ENCODE data around the gene GPC3. TPM values are rescaled to one million over a fixed set of nuclear protein-coding genes. Genes with fewer than 3 reads are reported as not detected.

GPC3 gene
- total RNA-seq, 1 donor from 2014 or later, result not detected

GRCh38 chrX:133654811-133655210, 330.6 kb downstream of the GPC3 start:
- ATAC-seq (ENCODE audit: low read depth), result no peak
- intact Hi-C loops (cut with micrococcal nuclease), result no loop called here
- H3K36me3 Mint-ChIP-seq (ENCODE audit: low read depth), result no peaks in the 10 kb centered on the region
- H3K27me3 Mint-ChIP-seq, result no peaks in the 10 kb centered on the region
- no peak for TF ChIP-seq CTCF (IDR thresholded peaks at IDR 0.05)
- ChIA-PET CTCF (no interaction called here), POLR2A (no interaction called here)
- no peak overlapping the region for H3K27ac Mint-ChIP-seq
- no peaks in the 10 kb centered on the region for H3K4me1 Mint-ChIP-seq
- H3K4me3 Mint-ChIP-seq, result no peak overlapping the region
- no peak for DNase-seq
- H3K9me3 Mint-ChIP-seq, result no peaks in the 10 kb centered on the region

GRCh38 chrX:133653358-133653757, 332.0 kb downstream of the GPC3 start:
- no peaks in the 10 kb centered on the region for H3K4me1 Mint-ChIP-seq
- no peaks in the 10 kb centered on the region for H3K27me3 Mint-ChIP-seq
- no peak overlapping the region for H3K27ac Mint-ChIP-seq
- no peak for TF ChIP-seq CTCF (IDR thresholded peaks at IDR 0.05)
- CTCF ChIA-PET, result no interaction called here
- no peaks in the 10 kb centered on the region for H3K36me3 Mint-ChIP-seq (ENCODE audit: low read depth)
- intact Hi-C loops (cut with micrococcal nuclease), result no loop called here
- H3K4me3 Mint-ChIP-seq, result no peak overlapping the region
- ATAC-seq (ENCODE audit: low read depth) (no peak), DNase-seq (no peak)
- POLR2A ChIA-PET, result no interaction called here
- H3K9me3 Mint-ChIP-seq, result no peaks in the 10 kb centered on the region

GRCh38 chrX:133652185-133652584, 333.2 kb downstream of the GPC3 start:
- ATAC-seq (ENCODE audit: low read depth) (no peak), DNase-seq (no peak)
- Mint-ChIP-seq H3K36me3 (ENCODE audit: low read depth) (no peaks in the 10 kb centered on the region), H3K27me3 (no peaks in the 10 kb centered on the region), H3K4me1 (no peaks in the 10 kb centered on the region), H3K27ac (no peak overlapping the region), H3K9me3 (no peaks in the 10 kb centered on the region), H3K4me3 (no peak overlapping the region)
- CTCF ChIA-PET, result no interaction called here
- intact Hi-C loops (cut with micrococcal nuclease), result no loop called here
- POLR2A ChIA-PET, result no interaction called here
- TF ChIP-seq CTCF (IDR thresholded peaks at IDR 0.05), result no peak

- no peak overlapping the region for H3K27ac Mint-ChIP-seq
- POLR2A ChIA-PET, result no interaction called here
- intact Hi-C loops (cut with micrococcal nuclease), result no loop called here
- H3K9me3 Mint-ChIP-seq, result no peaks in the 10 kb centered on the region
- no peak for ATAC-seq (ENCODE audit: low read depth)
- no peaks in the 10 kb centered on the region for H3K27me3 Mint-ChIP-seq
- no peak overlapping the region for H3K4me3 Mint-ChIP-seq
- DNase-seq, result no peak
- H3K4me1 Mint-ChIP-seq, result no peaks in the 10 kb centered on the region
- CTCF ChIA-PET, result no interaction called here
- H3K36me3 Mint-ChIP-seq (ENCODE audit: low read depth), result no peaks in the 10 kb centered on the region
- no peak for TF ChIP-seq CTCF (IDR thresholded peaks at IDR 0.05)
Measured at GRCh38 chrX:133650239-133650638, 335.2 kb downstream of the GPC3 start.

- no peak overlapping the region for H3K4me3 Mint-ChIP-seq
- intact Hi-C loops (cut with micrococcal nuclease), result no loop called here
- H3K4me1 Mint-ChIP-seq, result no peaks in the 10 kb centered on the region
- ATAC-seq (ENCODE audit: low read depth) (no peak), DNase-seq (no peak)
- no peak for TF ChIP-seq CTCF (IDR thresholded peaks at IDR 0.05)
- POLR2A ChIA-PET, result no interaction called here
- no peaks in the 10 kb centered on the region for H3K27me3 Mint-ChIP-seq
- no peaks in the 10 kb centered on the region for H3K36me3 Mint-ChIP-seq (ENCODE audit: low read depth)
- no peak overlapping the region for H3K27ac Mint-ChIP-seq
- CTCF ChIA-PET, result no interaction called here
- H3K9me3 Mint-ChIP-seq, result no peaks in the 10 kb centered on the region
Measured at GRCh38 chrX:133649651-133650050, 335.7 kb downstream of the GPC3 start.

Measured in activated B cell treated with CpG ODN at 0.5 μM for 24 hours (primary cell).